H9 (cell line): ENCODE results near the gene MED13L. TPM values are rescaled to one million over a fixed set of nuclear protein-coding genes. Genes with fewer than 3 reads are reported as not detected.
A peak's percentile ranks its signal among the peaks of the same experiment; 100 is the strongest.

Experiments
- DNase-seq: peaks from one replicate; pipeline ENCODE4 v3.0.0-alpha.2; 2017
- H2AFZ ChIP-seq: one replicate; pipeline ENCODE4 v1.6.1; 2013; ENCODE audit warnings: mild to moderate bottlenecking, low read length, control low read depth, moderate library complexity
- H2AK5ac ChIP-seq: 2 replicates; pipeline ENCODE4 v1.6.1; 2013; ENCODE audit warnings: low read length, control low read depth, mixed read lengths; ENCODE audit not compliant: insufficient read length
- H2BK120ac ChIP-seq: one replicate; pipeline ENCODE4 v1.6.1; 2013; ENCODE audit warnings: low read depth, mild to moderate bottlenecking, low read length, control low read depth, inconsistent platforms; ENCODE audit not compliant: poor library complexity, severe bottlenecking
- H2BK12ac ChIP-seq: 2 replicates; pipeline ENCODE4 v1.6.1; 2013; ENCODE audit warnings: low read length, control low read depth, mixed read lengths, low read depth; ENCODE audit not compliant: insufficient read length
- H2BK15ac ChIP-seq: 2 replicates; pipeline ENCODE4 v1.6.1; 2013; ENCODE audit warnings: low read depth, low read length, control low read depth
- H2BK20ac ChIP-seq: one replicate; pipeline ENCODE4 v1.6.1; 2013; ENCODE audit warnings: low read depth, mild to moderate bottlenecking, low read length, control low read depth, inconsistent platforms; ENCODE audit not compliant: poor library complexity, severe bottlenecking
- H2BK5ac ChIP-seq: 2 replicates; pipeline ENCODE4 v1.6.1; 2013; ENCODE audit warnings: low read length, control low read depth, mixed read lengths; ENCODE audit not compliant: insufficient read length
- H3K14ac ChIP-seq: 2 replicates; pipeline ENCODE4 v1.6.1; 2013; ENCODE audit warnings: low read length, control low read depth; ENCODE audit not compliant: insufficient read depth
- H3K18ac ChIP-seq: 2 replicates; pipeline ENCODE4 v1.6.1; 2013; ENCODE audit warnings: low read depth, mild to moderate bottlenecking, mixed read lengths, low read length, control low read depth; ENCODE audit not compliant: insufficient read length
- H3K23ac ChIP-seq: 2 replicates; pipeline ENCODE4 v1.6.1; 2013; ENCODE audit warnings: low read length, control low read depth, mixed read lengths, low read depth; ENCODE audit not compliant: insufficient read length
- H3K23me2 ChIP-seq: 2 replicates; pipeline ENCODE4 v1.6.1; 2013; ENCODE audit warnings: low read depth, mild to moderate bottlenecking, mixed read lengths, low read length, control low read depth; ENCODE audit not compliant: insufficient read length, poor library complexity, severe bottlenecking
- H3K27ac ChIP-seq: 2 replicates; pipeline ENCODE4 v1.5.1; 2013; ENCODE audit warnings: low read length, control low read depth, mixed read lengths, low read depth; ENCODE audit not compliant: insufficient read length
- H3K27me3 ChIP-seq: 2 replicates; pipeline ENCODE4 v1.6.1; 2013; ENCODE audit warnings: low read length, control low read depth, inconsistent platforms; ENCODE audit not compliant: insufficient read depth
- H3K4ac ChIP-seq: 2 replicates; pipeline ENCODE4 v1.6.1; 2013; ENCODE audit warnings: low read depth, mild to moderate bottlenecking, control low read depth, inconsistent platforms, low read length, moderate library complexity
- H3K4me1 ChIP-seq: 2 replicates; pipeline ENCODE4 v1.6.1; 2013; ENCODE audit warnings: low read length, control low read depth, inconsistent platforms; ENCODE audit not compliant: insufficient read depth
- H3K4me2 ChIP-seq: 2 replicates; pipeline ENCODE4 v1.6.1; 2013; ENCODE audit warnings: low read length, control low read depth, mixed read lengths; ENCODE audit not compliant: insufficient read length, insufficient read depth
- H3K56ac ChIP-seq: 2 replicates; pipeline ENCODE4 v1.6.1; 2013; ENCODE audit warnings: low read depth, mild to moderate bottlenecking, mixed read lengths, low read length, control low read depth; ENCODE audit not compliant: insufficient read length
- H3K79me1 ChIP-seq: 2 replicates; pipeline ENCODE4 v1.6.1; 2013; ENCODE audit warnings: low read depth, mild to moderate bottlenecking, moderate library complexity, low read length, control low read depth, inconsistent platforms; ENCODE audit not compliant: insufficient read depth, poor library complexity, severe bottlenecking
- H3K79me2 ChIP-seq: 2 replicates; pipeline ENCODE4 v1.6.1; 2013; ENCODE audit warnings: low read length, control low read depth, inconsistent platforms; ENCODE audit not compliant: insufficient read depth
- H3K9ac ChIP-seq: 2 replicates; pipeline ENCODE4 v1.6.1; 2013; ENCODE audit warnings: low read length, control low read depth, mixed read lengths; ENCODE audit not compliant: insufficient read length; ENCODE audit errors: extremely low read depth
- H3K9me3 ChIP-seq: one replicate; pipeline ENCODE4 v1.6.1; 2013; ENCODE audit warnings: low read depth, low read length, inconsistent platforms; ENCODE audit not compliant: control insufficient read depth
- H3T11ph ChIP-seq: one replicate; pipeline ENCODE4 v1.6.1; 2013; ENCODE audit warnings: mild to moderate bottlenecking, low read length, control low read depth, inconsistent platforms
- H4K20me1 ChIP-seq: one replicate; pipeline ENCODE4 v1.6.1; 2013; ENCODE audit not compliant: control insufficient read depth, insufficient read length, insufficient read depth
- H4K5ac ChIP-seq: 2 replicates; pipeline ENCODE4 v1.6.1; 2013; ENCODE audit warnings: low read depth, mild to moderate bottlenecking, mixed read lengths, low read length, control low read depth; ENCODE audit not compliant: insufficient read length
- H4K8ac ChIP-seq: replicated peaks from 2 replicates; pipeline ENCODE4 v1.6.1; 2013; ENCODE audit warnings: low read length, control low read depth, mixed read lengths, low read depth; ENCODE audit not compliant: insufficient read length
- H4K91ac ChIP-seq: 2 replicates; pipeline ENCODE4 v1.6.1; 2013; ENCODE audit warnings: low read depth, mild to moderate bottlenecking, moderate library complexity, mixed read lengths, low read length, control low read depth; ENCODE audit not compliant: insufficient read length
- H3K27ac Mint-ChIP-seq, 3 experiments: 2 replicates in 2 of 3; 3 replicates in 1 of 3; pipeline ENCODE4 v1.8.0; 2020 to 2021; ENCODE audit warnings: mixed read lengths in 3 of 3, mild to moderate bottlenecking in 1 of 3, moderate library complexity in 1 of 3
- H3K27me3 Mint-ChIP-seq: 2 replicates; pipeline ENCODE4 v1.8.0; 2021; ENCODE audit warnings: low read depth, mild to moderate bottlenecking, moderate library complexity, mixed read lengths
- H3K36me3 Mint-ChIP-seq, 3 experiments: 2 replicates in 2 of 3; 3 replicates in 1 of 3; pipeline ENCODE4 v1.8.0; 2020 to 2021; ENCODE audit warnings: low read depth in 3 of 3, mixed read lengths in 3 of 3; ENCODE audit not compliant: insufficient read depth in 1 of 3
- H3K4me1 Mint-ChIP-seq, 2 experiments: 2 replicates each; pipeline ENCODE4 v1.8.0; 2020; ENCODE audit warnings: mixed read lengths in 2 of 2
- H3K4me3 Mint-ChIP-seq, 2 experiments: 2 replicates in 1 of 2; 3 replicates in 1 of 2; pipeline ENCODE4 v1.8.0; 2020 to 2021; ENCODE audit warnings: mild to moderate bottlenecking in 2 of 2, mixed read lengths in 2 of 2, moderate library complexity in 1 of 2
- H3K9me3 Mint-ChIP-seq, 2 experiments: 2 replicates in 1 of 2; 3 replicates in 1 of 2; pipeline ENCODE4 v1.8.0; 2020; ENCODE audit warnings: mild to moderate bottlenecking in 2 of 2, mixed read lengths in 2 of 2, moderate library complexity in 1 of 2
- WGBS: extraction: QIAGEN DNeasy Blood & Tissue Kit; methylation state at CpG from one replicate; pipeline ENCODE4 v1.1.7; 2013; ENCODE audit warnings: missing lambda C conversion rate, low lambda C conversion rate, mixed read lengths; ENCODE audit not compliant: insufficient read length; ENCODE audit errors: extremely low coverage; 5-methylcytosine and 5-hydroxymethylcytosine counted together
- total RNA-seq: library from RNA; stranded (reverse); gene quantifications from 2 replicates; pipeline ENCODE4 v1.2.1, GENCODE V29; 2021
- TF ChIP-seq, protein P1 (sequence below): fragments of 200-600 bp; sonication (generic); conservative IDR thresholded peaks from 3 replicates; pipeline ENCODE4 v1.8.0; 2021; ENCODE audit warnings: antibody characterized with exemption, mild to moderate bottlenecking

MED13L gene
- total RNA-seq, 1 experiment from 2014 or later: 52.4 TPM

DNA sequence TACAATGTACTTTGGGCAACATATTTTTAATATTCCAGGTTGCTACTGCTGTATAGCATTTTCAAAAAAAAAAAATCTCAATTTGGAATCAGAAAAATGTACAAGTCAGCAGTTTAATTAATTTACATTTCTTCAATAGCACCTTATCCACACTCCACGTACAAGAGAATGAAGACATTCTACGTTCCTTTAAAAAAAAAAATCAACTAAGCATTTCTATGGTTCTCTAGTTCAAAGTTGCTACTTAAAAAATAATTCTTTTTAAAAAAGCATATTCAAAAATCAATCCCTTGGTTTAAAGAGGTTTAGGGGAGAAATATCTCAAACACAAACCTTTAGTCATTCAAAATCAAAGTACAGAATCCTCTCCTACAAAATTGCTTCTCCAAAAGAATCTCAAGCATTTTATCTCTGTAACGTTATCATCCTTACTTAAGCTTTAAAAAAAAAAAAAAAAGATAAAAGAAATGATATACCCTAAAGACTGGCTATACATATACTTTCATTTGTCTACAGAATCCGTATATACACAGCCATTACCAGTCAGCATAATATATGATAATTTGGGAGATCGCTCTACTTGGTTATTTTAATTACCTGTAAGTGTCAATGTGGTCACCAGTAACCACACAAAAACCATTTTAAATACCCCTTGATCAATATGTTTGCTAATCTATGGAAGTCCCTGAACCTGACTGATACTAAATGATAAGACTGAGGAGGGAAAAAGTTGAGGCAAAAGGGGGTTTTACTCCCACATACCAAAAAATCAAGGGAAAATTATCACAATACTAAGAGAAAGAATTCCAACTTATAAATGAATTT, 2.7 kb downstream of the MED13L start:
- H4K5ac ChIP-seq: no peak overlapping the region
- H3K18ac ChIP-seq: no peak overlapping the region
- H3K4me2 ChIP-seq: no peak overlapping the region
- no peak overlapping the region for H3K4ac ChIP-seq
- Mint-ChIP-seq H3K27ac (no peak overlapping the region), H3K36me3 (no peaks in the 10 kb centered on the region), H3K9me3 (no peaks in the 10 kb centered on the region; a peak in 3 of 5 replicates), H3K4me3 (peak overlapping the region; percentile 34 to 72), H3K4me1 (peaks cover 34 to 43% of the 10 kb centered on the region in 2 experiments), H3K27me3 (peaks cover 1% of the 10 kb centered on the region; the same call in 1 of the 2 replicates)
- no peak overlapping the region for H2BK12ac ChIP-seq
- no peak overlapping the region for H3K23ac ChIP-seq
- H3K4me1 ChIP-seq: no peaks in the 10 kb centered on the region
- H2BK120ac ChIP-seq: no peak overlapping the region
- no peaks in the 10 kb centered on the region for H3K27me3 ChIP-seq
- WGBS: no CpG with 5 or more reads among the region's 5 CpGs
- H3K56ac ChIP-seq: no peak overlapping the region
- no peak overlapping the region for H2AK5ac ChIP-seq
- H2AFZ ChIP-seq: no peak overlapping the region
- TF ChIP-seq, protein P1, sequence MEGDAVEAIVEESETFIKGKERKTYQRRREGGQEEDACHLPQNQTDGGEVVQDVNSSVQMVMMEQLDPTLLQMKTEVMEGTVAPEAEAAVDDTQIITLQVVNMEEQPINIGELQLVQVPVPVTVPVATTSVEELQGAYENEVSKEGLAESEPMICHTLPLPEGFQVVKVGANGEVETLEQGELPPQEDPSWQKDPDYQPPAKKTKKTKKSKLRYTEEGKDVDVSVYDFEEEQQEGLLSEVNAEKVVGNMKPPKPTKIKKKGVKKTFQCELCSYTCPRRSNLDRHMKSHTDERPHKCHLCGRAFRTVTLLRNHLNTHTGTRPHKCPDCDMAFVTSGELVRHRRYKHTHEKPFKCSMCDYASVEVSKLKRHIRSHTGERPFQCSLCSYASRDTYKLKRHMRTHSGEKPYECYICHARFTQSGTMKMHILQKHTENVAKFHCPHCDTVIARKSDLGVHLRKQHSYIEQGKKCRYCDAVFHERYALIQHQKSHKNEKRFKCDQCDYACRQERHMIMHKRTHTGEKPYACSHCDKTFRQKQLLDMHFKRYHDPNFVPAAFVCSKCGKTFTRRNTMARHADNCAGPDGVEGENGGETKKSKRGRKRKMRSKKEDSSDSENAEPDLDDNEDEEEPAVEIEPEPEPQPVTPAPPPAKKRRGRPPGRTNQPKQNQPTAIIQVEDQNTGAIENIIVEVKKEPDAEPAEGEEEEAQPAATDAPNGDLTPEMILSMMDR: no peak
- no peaks in the 10 kb centered on the region for H3K9me3 ChIP-seq
- no peak overlapping the region for H2BK20ac ChIP-seq
- no peak overlapping the region for H4K91ac ChIP-seq
- no peak for DNase-seq
- H3K23me2 ChIP-seq: peaks cover 13% of the 10 kb centered on the region
- H2BK15ac ChIP-seq: no peak overlapping the region
- H4K8ac ChIP-seq: no peak overlapping the region
- no peak overlapping the region for H3K14ac ChIP-seq
- no peak overlapping the region for H2BK5ac ChIP-seq
- no peak overlapping the region for H3K27ac ChIP-seq
- H3K79me1 ChIP-seq: no peaks in the 10 kb centered on the region
- H3K9ac ChIP-seq: no peak overlapping the region
- no peaks in the 10 kb centered on the region for H4K20me1 ChIP-seq
- no peak overlapping the region for H3T11ph ChIP-seq
- H3K79me2 ChIP-seq: peaks cover 17% of the 10 kb centered on the region; the same call in 1 of the 2 replicates
